ENCODE results near the gene LRRC4B.
A peak's percentile ranks its signal among the peaks of the same experiment; 100 is the strongest.

The LRRC4B gene

GRCh38 chr19:50501568-50502475, 66.4 kb downstream of the LRRC4B start:
- no peak for DNase-seq

- no peak for DNase-seq
Measured at GRCh38 chr19:50501186-50501567, 67.1 kb downstream of the LRRC4B start.

- no peak for DNase-seq
Measured at GRCh38 chr19:50500753-50501151, 67.5 kb downstream of the LRRC4B start.

- no peak for DNase-seq
Measured at GRCh38 chr19:50500060-50500752, 68.0 kb downstream of the LRRC4B start.

GRCh38 chr19:50498219-50499056, 69.8 kb downstream of the LRRC4B start:
- DNase-seq = no peak

GRCh38 chr19:50497022-50497405, 71.2 kb downstream of the LRRC4B start:
- no peak for DNase-seq

GRCh38 chr19:50496189-50497021, 71.8 kb downstream of the LRRC4B start:
- no peak for DNase-seq

- DNase-seq = no peak
Measured at GRCh38 chr19:50495020-50495531, 73.2 kb downstream of the LRRC4B start.

GRCh38 chr19:50494186-50495019, 73.8 kb downstream of the LRRC4B start:
- DNase-seq = no peak

GRCh38 chr19:50493171-50493570, 75.1 kb downstream of the LRRC4B start:
- DNase-seq = no peak

- no peak for DNase-seq
Measured at GRCh38 chr19:50492303-50493052, 75.8 kb downstream of the LRRC4B start.

- no peak for DNase-seq
Measured at GRCh38 chr19:50490991-50491472, 77.2 kb downstream of the LRRC4B start.

GRCh38 chr19:50490411-50490811, 77.8 kb downstream of the LRRC4B start:
- DNase-seq = no peak

GRCh38 chr19:50489461-50490011, 78.7 kb downstream of the LRRC4B start:
- DNase-seq = no peak

- no peak for DNase-seq
Measured at GRCh38 chr19:50488389-50489194, 79.6 kb downstream of the LRRC4B start.

- peak; percentile 27 for DNase-seq
Measured at GRCh38 chr19:50486823-50487515, 81.3 kb downstream of the LRRC4B start.

GRCh38 chr19:50485284-50485955, 82.8 kb downstream of the LRRC4B start:
- DNase-seq = no peak

All from fibroblast of skin of back (primary cell).